ENCODE results near the gene INPP5J.
"Not testable (repeated sequence)": the region's sequence is repeated elsewhere in the genome, so short reads cannot be mapped to it uniquely, and the experiment has no call there.

INPP5J gene

GRCh38 chr22:31150615-31151014 is 27.8 kb downstream of the INPP5J start:
- no peak for TF ChIP-seq ZNF274 (IDR thresholded peaks at IDR 0.05; ENCODE audit: low read depth, low read length)
- H3K4me3 ChIP-seq (ENCODE audit: low read length), result no peak overlapping the region

GRCh38 chr22:31151872-31152271 is 29.1 kb downstream of the INPP5J start:
- TF ChIP-seq ZNF274 (IDR thresholded peaks at IDR 0.05; ENCODE audit: low read depth, low read length), result no peak
- no peak overlapping the region for H3K4me3 ChIP-seq (ENCODE audit: low read length)

- H3K4me3 ChIP-seq (ENCODE audit: low read length), result no peak overlapping the region
- no peak for TF ChIP-seq ZNF274 (IDR thresholded peaks at IDR 0.05; ENCODE audit: low read depth, low read length)
These were observed 30.6 kb downstream of the INPP5J start for GRCh38 chr22:31153357-31153756.

- no peak overlapping the region for H3K4me3 ChIP-seq (ENCODE audit: low read length)
- TF ChIP-seq ZNF274 (IDR thresholded peaks at IDR 0.05; ENCODE audit: low read depth, low read length), result no peak
These were observed 32.2 kb downstream of the INPP5J start for GRCh38 chr22:31154975-31155374.

- TF ChIP-seq ZNF274 (IDR thresholded peaks at IDR 0.05; ENCODE audit: low read depth, low read length), result no peak
- H3K4me3 ChIP-seq (ENCODE audit: low read length), result no peak overlapping the region
These were observed 32.7 kb downstream of the INPP5J start for GRCh38 chr22:31155422-31155821.

GRCh38 chr22:31160328-31160978 is 37.7 kb downstream of the INPP5J start:
- H3K4me3 ChIP-seq (ENCODE audit: low read length), result peak overlapping the region; percentile 95
- no peak for TF ChIP-seq ZNF274 (IDR thresholded peaks at IDR 0.05; ENCODE audit: low read depth, low read length)

- no peak for TF ChIP-seq ZNF274 (IDR thresholded peaks at IDR 0.05; ENCODE audit: low read depth, low read length)
- peak overlapping the region; percentile 95 for H3K4me3 ChIP-seq (ENCODE audit: low read length)
These were observed 38.6 kb downstream of the INPP5J start for GRCh38 chr22:31161386-31161785.

GRCh38 chr22:31162015-31162765 is 39.4 kb downstream of the INPP5J start:
- TF ChIP-seq ZNF274 (IDR thresholded peaks at IDR 0.05; ENCODE audit: low read depth, low read length), result no peak
- no peak overlapping the region for H3K4me3 ChIP-seq (ENCODE audit: low read length)

- no peak for TF ChIP-seq ZNF274 (IDR thresholded peaks at IDR 0.05; ENCODE audit: low read depth, low read length)
- no peak overlapping the region for H3K4me3 ChIP-seq (ENCODE audit: low read length)
These were observed 48.2 kb downstream of the INPP5J start for GRCh38 chr22:31170971-31171370.

- H3K4me3 ChIP-seq (ENCODE audit: low read length), result not testable (repeated sequence)
These were observed 49.0 kb downstream of the INPP5J start for GRCh38 chr22:31171734-31172133.

GRCh38 chr22:31173386-31174145 is 50.8 kb downstream of the INPP5J start:
- H3K4me3 ChIP-seq (ENCODE audit: low read length), result no peak overlapping the region
- no peak for TF ChIP-seq ZNF274 (IDR thresholded peaks at IDR 0.05; ENCODE audit: low read depth, low read length)

- no peak overlapping the region for H3K4me3 ChIP-seq (ENCODE audit: low read length)
- TF ChIP-seq ZNF274 (IDR thresholded peaks at IDR 0.05; ENCODE audit: low read depth, low read length), result no peak
These were observed 54.2 kb downstream of the INPP5J start for GRCh38 chr22:31176923-31177322.

GRCh38 chr22:31177420-31178162 is 54.8 kb downstream of the INPP5J start:
- no peak overlapping the region for H3K4me3 ChIP-seq (ENCODE audit: low read length)
- no peak for TF ChIP-seq ZNF274 (IDR thresholded peaks at IDR 0.05; ENCODE audit: low read depth, low read length)

- TF ChIP-seq ZNF274 (IDR thresholded peaks at IDR 0.05; ENCODE audit: low read depth, low read length), result no peak
- H3K4me3 ChIP-seq (ENCODE audit: low read length), result no peak overlapping the region
These were observed 56.1 kb downstream of the INPP5J start for GRCh38 chr22:31178859-31179258.
